CD4-positive, alpha-beta T cell treated with Interferon alpha-2 for 1 hour (primary cell): ENCODE results near the gene ZNF319.
"Not testable (repeated sequence)": the region's sequence is repeated elsewhere in the genome, so short reads cannot be mapped to it uniquely, and the experiment has no call there.

Experiments used
- DNase-seq, 2 donors: peaks; one replicate each; pipeline ENCODE4 v3.0.0-alpha.2; 2020 to 2022

Gene ZNF319

DNA sequence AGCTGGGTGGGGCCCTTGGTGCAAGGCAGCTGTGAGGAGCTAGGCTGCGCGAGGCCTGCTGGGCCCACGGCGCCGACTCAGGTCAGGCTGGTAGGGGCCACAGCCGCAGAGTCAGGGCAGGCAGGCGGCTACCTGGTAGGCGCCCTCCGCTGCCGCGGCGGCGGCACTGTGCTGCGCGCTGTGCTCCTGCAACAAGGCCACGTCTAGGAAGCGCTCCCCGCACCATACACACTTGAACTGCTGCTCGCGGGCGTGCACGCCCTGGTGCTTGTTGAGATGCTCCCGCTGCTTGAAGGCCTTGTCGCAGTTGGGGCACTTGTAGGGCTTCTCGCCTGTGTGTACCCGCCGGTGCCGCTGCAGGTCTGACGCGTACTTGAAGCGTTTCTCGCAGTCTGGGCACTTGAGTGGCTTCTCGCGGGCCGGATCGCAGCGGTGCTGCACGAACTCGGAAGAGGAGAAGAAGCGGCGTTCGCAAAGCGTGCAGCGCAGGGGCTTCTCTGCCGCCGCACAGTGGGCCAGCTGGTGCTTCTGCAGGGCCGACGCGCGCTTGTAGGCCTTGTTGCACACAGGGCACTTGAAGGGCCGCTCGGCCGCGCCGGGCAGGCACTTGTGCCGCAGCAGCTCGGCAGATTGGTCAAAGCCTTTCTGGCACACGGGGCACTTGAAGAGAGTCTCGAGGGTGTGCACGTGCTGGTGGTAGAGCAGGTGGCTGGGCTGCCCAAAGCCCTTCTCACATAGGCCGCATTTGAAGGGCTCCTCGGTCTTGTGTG is 3.9 kb downstream of the ZNF319 start:
- DNase-seq: no peak

DNA sequence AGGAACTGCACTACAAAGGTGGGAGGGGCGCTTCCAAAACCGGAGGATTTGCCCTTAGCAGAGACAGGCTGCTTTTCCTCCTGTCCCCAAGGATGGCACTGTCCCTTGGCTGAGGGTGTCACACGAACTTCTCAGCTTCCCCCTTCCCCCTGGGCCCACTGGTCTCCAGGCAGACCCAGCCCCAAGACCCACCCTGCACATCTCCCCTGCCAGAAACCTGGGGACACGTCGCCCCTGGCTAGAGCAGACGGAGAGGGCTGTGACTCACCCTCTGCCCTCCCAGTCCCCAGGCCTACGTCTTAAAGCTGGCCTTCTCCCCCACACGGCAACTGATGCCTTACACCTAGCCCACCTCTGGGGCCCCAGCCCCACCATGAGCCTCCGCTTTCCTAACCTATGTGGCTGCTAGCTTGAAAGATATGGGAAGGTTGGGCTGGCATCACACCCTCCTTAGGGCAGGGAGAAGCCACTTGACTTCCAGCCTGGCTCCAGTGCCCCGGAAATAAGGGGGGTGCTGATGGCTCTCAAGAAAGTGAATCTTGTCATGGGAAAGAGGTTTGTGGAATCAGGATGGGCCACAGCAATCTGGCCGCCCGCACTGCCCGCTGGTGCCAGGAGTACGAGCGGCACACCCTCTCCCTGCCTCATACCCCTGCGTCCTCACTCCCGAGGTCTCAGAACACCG is 4.6 kb downstream of the ZNF319 start:
- no peak for DNase-seq

DNA sequence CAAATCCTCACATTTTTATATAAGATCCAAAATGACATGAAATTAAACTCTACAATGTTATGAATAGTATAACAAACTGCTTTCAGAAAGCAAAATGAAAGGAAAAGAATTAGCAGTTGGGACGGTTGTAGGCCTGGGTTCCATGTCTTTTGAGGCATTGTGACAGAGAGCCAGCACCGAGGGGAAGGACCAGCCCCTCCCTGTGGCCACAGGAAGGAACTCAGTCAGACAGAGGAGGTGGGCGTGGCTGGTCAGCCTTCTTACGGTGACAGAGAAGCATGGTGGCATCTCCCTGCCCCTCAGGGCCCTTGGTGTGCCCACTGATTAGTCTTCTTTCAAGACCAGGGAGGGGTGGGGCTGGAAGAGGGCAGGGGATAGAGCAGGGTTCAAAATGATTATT is 5.7 kb downstream of the ZNF319 start:
- DNase-seq: peak; percentile 63 to 65

DNA sequence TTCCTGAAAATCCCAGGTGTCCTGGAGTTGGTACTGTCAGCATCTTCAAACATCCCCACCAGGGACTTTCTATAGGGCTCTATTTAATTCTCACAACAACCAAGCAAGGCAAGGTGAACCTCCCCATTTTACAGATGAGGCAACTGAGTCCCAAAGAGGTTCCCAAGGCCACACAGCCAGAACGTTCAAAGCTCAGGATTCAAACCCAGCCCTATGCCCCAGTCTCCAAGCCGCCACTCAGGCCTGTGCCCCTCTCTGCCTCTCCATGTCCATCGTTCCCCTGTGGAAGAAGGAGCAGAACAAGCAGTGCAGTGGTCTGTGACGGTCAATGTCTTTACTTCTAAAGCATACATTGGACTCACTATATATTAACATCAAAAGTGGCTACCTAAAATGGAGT is 6.1 kb downstream of the ZNF319 start:
- DNase-seq: no peak

DNA sequence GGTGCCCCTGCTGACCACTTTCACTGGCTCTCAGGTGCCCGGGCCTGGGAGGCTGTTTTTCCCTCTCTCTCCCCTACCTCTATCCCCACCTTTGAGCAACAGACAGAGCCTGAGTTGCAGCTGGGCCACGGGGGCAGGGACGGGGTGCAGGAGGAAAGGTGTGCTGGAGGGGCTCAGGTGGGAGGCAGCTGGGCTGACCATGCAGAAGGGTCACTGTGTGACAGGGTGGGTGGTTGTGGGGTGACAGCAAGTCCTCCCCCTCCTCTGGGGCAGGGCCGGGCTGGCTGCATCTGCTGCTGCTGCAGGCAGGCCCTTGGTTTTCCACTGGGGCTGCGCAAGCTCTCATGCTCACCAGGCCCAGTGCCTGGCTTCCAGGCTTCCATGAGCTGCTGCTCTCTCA is 6.6 kb downstream of the ZNF319 start:
- no peak for DNase-seq

DNA sequence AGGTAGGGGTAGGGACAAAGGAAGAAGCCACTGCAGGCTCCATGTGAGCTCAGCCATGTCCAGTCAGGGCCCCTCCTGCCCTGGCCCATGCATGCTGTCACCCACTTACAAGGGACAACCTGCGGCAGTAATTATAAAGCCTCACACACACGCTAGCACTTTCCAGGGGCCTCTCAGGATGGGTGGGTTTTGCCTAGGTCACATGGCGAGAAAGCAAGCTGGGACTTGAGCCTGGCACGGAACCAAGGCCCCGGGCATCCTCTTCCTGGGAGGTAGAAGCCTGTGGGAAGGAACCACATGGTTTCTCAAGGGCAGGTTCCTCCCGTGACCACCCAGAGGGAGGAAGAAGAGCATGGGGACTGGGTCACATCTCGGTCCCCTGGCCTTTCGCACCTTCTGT is 7.0 kb downstream of the ZNF319 start:
- DNase-seq: no peak

DNA sequence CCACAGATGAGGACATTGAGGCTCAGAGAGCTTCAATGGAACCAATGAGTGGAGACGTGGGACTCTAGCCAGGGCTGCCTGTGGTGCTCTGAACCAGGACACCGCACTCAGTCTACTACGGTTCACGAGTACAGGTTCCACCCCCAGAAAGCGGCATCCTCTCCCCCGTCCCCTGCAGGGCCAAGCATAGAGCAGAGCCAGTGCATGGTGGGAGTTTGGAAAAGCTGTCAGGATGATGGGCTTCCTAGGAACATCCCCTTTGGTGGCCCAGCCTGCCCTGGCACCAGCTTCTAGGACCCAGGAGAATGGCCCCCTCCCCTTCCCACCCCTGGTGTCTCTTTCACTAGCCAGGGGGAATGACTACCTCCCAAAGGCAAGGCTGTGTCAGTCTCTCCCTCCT is 8.4 kb downstream of the ZNF319 start:
- DNase-seq: no peak

DNA sequence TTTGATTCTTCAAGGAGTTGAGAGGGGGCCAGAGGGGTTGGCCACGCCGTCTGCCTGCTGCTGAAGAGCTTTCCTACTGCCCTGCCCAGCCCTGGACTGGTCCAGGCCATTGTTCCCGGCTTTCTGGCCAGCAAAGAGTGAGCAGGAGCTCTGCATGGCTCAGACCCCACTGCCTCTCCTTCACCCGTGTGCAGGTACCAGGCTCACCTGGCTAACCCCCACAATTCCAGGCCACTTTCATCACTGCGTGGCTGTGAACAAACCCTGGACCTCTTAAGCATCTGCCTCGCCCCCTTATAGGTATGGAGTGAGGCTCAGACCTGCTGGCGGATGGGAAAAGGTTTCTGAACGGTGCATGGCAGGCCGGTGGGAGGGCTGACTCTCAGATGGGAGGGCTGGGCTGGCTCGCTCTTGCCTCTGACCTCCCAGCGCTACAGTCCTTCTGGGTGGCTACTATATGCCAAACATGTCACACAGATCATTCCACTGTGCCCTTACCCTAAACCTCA is 8.9 kb downstream of the ZNF319 start:
- no peak for DNase-seq

DNA sequence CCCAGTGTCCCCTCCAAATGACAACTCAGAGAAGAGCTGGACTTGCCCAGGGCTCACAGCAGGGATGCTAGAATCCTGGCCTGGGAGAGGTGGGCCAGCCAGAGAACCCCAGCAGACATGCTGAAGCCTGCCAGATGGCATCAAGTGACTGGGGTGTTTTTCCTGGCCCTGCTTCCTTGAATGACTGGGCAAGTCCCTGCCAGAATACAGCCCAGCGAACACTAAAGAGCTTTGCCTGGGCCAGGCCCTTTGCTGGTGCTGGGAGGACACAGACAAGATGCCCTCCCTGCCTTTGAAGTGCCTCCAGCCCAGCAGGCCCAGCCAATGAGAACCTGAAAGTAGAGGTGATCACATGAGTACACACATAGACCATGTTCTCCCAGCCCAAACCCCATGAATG is 11.5 kb downstream of the ZNF319 start:
- no peak for DNase-seq

DNA sequence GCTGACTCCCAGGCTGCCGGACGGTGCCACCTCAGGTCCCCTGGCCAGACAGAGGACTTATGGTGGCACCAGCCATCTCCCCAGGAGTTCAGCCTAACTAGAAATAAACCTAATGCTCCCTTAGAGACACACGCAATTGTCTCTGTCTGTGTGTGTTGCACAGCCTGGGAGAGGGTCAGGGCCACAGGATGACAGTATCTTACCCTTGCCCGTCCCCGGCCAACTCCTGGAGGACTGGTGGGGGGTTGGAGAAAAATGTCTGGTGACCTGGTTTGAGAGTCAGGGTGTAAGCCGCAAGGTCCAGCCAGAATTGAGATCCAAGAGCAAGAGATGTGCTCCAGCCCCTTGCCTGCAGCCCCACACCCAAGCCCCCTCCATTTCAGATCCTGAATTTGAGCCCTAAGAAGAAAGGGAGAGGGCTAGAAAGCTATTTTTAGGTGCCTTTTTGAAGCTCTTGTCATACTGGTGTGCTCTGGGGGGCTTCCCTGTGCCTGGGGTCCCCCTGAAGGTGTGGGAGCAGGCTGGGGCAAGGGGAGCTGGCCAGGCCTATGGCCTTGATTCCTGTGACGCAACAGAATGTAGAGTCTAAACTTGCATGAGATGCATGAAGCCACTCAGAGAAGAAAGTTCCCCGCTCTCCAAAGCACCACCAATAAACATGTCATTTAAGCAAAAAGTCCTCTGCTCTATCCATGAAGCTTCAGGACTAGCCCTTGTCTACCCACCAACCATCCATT is 12.9 kb downstream of the ZNF319 start:
- no peak for DNase-seq

DNA sequence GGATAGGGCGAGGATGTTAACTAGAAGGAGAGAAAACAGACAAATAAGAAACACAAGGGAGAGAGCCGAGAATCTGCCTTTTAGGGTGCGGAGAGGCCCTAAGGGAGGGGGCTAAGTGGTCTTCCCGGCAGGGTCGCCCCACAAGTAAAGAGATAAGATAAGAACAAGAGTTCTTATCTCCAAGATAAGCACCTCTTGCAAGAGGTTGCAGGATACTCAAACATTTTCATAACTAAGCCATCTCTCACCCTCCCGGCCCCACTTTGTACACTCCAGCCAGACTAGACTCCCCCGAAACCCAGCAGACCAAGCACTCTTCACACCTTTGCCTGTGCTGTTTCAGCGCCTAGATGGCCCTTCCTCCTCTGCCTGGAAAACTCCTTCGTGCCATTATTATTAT is 14.3 kb downstream of the ZNF319 start:
- DNase-seq: no peak

DNA sequence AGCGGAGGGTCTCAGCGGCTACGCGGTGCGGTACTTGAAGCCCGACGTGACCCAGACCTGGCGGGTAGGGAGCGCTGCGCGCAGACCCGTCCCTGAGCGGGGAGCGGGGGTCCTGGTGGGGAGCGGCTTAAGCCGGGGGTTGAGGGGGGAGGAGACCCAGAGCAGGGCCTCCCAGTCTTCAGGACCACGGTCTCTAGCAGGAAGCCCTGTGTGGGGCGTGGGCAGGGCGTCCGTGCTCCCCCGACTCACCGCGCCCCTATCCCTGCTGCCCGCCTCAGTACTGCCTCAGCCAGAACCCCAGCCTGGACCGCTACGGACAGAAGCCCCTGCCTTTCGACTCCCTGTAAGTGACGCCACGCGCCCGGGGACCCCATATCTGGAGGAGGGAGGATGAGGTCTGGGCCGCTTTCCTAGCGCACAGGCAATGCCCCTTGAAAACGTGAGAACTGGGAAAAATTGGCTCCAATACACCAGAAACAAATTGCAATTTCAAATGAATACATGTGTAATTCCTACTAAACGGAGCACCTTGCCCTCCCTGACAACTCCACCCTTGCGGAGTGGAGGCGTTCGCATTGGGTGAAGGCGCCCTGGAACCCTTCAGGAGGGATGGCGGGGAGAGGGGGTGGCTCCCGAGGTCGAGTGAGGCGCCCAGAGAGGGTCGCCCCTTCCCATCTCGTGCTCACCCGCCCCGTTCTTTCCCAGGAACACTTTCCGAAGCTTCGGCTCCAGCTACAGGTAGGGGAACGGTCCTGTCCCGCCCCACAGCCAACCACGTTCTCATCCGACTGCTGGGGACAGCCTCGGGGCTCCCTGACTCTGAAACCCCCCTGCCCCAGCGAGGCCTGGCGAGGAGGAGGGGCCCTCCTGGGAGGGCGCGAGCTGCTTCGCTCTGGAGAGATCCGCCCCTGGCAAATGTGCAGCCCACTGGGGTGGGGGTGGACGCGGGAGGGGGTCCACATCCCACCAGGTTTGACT is 15.0 kb downstream of the ZNF319 start:
- DNase-seq: no peak

DNA sequence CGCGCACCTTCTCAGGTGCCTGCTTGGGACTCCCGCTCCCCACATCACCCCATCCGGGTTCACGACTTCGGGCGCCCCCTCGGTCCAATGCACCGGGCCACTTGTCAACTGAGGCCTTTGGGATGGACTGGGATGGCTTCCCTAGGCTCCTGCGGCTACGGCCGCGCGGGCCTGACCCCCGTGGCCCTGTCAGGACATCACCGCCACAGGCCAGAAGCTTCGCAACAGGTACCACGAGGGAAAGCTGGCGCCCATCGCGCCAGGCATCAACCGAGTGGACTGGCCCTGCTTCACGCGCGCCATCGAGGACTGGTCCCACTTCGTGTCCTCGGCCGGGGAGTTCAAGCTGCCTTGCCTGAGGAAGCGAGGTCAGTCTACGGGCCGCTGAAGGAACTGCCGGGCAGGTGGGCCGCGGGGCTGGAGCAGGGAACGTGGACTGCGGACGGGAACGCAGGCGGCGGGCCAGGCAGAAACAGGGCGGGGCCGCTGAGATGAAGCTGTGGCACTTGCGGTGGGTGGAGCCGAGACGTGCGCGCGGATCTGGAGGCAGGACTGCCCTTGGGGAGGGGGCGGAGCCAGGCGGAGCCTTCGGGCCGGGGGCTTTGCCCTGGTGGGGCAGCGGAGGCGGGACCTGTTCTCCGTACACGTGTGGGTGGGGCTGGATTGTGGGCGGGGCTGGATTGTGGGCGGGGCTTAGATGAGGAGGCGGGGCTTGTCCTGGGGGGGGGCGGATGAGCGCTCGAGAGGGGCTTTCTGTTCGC is 15.8 kb downstream of the ZNF319 start:
- DNase-seq: peak; percentile 95

DNA sequence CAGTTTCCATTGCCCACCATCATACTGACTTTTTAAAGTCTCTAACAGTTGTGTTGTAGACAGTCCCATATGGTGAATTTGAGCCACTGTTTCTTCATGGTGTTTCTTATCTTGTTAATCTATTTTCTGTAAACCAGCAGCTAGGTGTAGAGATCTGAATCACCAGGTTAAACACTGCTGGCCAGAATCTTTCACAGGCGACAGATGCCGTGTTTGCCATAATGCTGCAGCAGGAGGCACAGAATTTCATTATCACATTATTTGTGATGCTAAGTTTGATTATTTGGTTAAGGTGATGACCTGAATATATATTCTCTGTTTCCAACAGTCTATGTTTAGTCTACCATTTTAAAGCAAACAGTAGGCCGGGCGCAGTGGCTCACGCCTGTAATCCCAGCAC is 18.1 kb downstream of the ZNF319 start:
- no peak for DNase-seq

DNA sequence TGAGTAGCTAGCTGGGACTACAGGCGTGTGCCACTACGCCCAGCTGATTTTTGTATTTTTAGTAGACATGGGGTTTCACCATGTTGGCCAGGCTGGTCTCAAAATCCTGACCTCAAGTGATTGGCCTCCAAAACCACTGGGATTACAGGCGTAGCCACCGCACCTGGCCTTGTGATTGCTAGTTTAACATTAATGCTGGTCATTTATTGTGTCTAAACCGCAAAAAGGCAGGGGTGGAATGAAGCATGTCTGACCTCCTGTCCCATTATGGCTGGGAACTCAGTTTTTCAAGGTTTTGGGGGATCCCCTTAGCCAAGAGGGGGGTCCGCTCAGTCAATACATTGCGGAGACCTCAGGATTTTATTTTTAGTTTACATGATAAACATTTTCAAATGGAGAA is 18.8 kb downstream of the ZNF319 start:
- no peak for DNase-seq

DNA sequence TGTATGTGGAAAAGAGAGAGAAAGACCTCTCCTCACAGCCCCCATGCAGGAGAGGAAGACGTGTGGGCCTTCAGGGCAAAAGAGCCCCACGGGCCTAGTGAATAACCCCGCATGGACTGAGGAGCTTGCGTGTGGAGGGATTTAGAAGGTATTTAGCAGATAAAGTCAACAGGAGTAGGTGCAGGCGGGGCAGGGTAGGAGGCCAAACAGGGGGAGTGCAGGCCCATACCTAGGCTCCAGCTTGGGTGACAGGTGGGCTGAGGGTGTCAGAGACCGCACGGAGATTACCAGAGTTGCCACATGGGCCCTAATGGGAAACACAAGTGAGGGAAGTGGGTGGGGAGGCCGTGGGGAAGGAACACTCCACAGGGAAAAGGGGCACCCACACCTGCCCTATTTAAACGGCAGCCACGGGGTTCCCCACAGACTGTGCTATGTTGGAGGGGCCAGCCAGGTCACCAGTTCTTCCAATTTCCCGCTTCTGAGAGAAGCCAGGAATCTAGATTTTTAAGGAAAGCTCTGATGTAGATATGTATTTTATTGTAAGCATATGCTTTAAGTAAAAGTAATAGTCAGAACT is 21.4 kb downstream of the ZNF319 start:
- no peak for DNase-seq

DNA sequence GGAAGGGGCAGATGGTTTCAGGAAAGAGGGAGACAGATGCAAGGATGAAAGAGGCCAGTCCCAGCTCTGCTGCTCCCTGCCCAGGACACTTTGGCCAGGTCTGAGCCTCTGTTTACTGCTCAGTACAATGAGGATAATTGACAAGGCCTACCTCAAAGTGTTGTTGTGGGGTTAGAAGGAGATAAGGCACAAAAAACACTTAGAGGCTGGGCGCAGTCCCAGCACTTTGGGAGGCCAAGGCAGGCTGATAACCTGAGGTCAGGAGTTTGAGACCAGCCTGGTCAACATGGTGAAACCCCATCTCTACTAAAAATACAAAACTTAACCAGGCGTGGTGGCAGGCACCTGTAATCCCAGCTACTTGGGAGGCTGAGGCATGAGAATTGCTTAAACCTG is 22.4 kb downstream of the ZNF319 start:
- DNase-seq: not testable (repeated sequence)

DNA sequence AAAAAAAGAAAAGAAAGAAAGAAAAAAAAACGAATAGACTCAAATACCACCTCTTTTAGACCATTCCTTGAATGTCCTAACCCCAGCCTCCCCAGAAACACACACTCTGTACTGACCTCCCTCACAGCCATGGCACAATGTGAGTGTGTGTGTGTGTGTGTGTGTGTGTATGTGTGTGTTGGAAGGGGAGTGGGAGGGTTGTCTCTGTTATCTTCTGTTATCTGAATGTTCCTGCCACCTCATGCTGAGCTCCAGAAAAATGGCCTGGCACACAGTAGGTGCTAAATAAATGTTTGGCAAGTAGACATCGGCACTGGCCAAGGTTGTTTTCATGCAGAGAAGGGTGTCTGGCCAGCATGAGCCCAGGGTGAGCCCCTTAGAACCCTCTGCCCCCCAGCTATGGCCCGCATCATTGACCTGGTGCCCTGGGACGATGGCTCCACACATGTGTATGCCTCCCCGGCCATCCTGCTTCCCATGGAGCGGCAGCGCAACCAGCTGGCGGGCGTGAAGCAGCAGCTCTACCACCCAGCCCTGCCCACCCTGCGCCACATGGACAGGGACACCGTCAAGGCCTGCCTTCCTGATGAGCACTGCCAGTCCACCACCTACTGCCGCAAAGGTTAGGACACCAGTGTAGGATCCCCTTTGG is 22.9 kb downstream of the ZNF319 start:
- no peak for DNase-seq

DNA sequence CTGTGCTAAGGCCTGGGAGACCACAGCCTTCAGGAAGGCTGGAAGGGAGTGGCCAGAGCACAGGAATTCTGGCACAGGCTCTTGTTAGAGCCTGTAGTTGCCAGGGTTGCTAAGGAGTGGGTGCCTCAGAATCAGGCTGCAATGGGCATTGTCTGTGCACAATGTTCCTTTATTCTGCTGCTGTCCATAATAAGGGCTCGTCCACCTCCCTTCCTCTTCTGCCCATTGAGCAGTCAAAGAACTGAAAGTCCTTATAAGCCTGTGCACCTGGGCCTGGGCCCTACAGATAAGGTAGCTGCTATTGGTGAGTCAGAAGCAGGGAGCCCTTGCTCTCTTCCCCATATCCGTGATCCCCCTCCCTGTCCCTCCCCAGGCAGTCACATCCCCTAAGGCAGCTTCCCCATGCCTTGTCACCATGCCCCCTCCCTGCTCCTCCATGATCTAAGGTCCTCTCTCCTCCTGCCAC is 24.1 kb downstream of the ZNF319 start:
- no peak for DNase-seq

DNA sequence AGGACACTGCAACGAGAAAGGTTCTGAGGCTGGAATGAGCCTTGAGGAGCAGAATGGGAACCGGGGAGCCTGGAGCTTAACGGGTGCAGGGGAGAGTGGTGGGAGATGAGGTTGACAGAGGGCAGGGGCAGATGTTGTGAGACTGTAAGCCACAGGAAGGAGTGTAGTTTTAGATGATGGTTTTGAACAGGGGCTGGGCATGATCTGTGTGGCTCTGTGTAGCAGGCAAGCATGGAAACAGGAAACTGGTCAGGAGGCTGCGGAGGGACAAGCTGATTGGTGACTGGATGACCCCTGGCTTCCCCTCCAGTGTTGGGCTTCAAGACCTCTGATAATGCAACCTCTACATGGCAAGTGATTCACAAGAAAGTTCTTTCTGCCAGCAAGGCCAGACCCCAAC is 28.2 kb downstream of the ZNF319 start:
- DNase-seq: no peak

DNA sequence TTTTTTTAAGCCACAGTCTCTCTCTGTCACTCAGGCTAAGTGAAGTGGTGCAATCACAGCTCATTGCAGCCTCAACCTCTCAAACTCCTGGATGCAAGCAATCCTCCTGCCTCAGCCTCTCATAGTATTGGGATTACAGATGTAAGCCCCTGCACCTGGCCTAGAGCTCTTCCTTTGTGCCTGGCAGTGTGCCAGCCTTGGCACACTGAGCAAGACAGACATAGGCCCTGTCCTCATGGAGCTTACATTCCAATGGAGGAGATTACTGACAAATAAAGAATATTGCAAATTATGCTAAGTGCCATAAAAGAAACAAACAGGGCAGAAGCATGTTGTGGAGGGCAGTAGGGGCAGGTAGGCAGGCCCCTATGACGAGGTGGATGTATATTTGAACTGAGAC is 28.6 kb downstream of the ZNF319 start:
- DNase-seq: no peak
